HTERT RPE-1 (cell line): ENCODE results near the gene DLGAP5.

Source experiments
- in situ Hi-C: fragments of 300-500 bp; cut with MboI; formaldehyde crosslinking; loops from 4 replicates; pipeline ENCODE4 v1.14.3; 2020; ENCODE audit warnings: low sequenced_read_pairs

Gene DLGAP5

GRCh38 chr14:55191203-55192053 lies at the start of gene DLGAP5:
TSS of gene DLGAP5 (minus strand) at chr14:55191585. CDS start at chr14:55189179, 2,406 bp downstream.
- in situ Hi-C loops: no loop called here

GRCh38 chr14:55240526-55241178 lies 49.3 kb upstream of the DLGAP5 start:
- in situ Hi-C loops: no loop called here

- in situ Hi-C loops: no loop called here
Measured at GRCh38 chr14:55239320-55239719, 47.9 kb upstream of the DLGAP5 start.

- in situ Hi-C loops: no loop called here
Measured at GRCh38 chr14:55238019-55238680, 46.8 kb upstream of the DLGAP5 start.

- in situ Hi-C loops: no loop called here
Measured at GRCh38 chr14:55233591-55233990, 42.2 kb upstream of the DLGAP5 start.

- in situ Hi-C loops: no loop called here
Measured at GRCh38 chr14:55228261-55228660, 36.9 kb upstream of the DLGAP5 start.

- in situ Hi-C loops: no loop called here
Measured at GRCh38 chr14:55223364-55223763, 32.0 kb upstream of the DLGAP5 start.

- in situ Hi-C loops: no loop called here
Measured at GRCh38 chr14:55221968-55222367, 30.6 kb upstream of the DLGAP5 start.

GRCh38 chr14:55221186-55221585 lies 29.8 kb upstream of the DLGAP5 start:
- in situ Hi-C loops: no loop called here

- in situ Hi-C loops: no loop called here
Measured at GRCh38 chr14:55220230-55220629, 28.8 kb upstream of the DLGAP5 start.

- in situ Hi-C loops: no loop called here
Measured at GRCh38 chr14:55212634-55213033, 21.2 kb upstream of the DLGAP5 start.

GRCh38 chr14:55207832-55208231 lies 16.4 kb upstream of the DLGAP5 start:
- in situ Hi-C loops: no loop called here

- in situ Hi-C loops: no loop called here
Measured at GRCh38 chr14:55206175-55206693, 14.8 kb upstream of the DLGAP5 start.

- in situ Hi-C loops: no loop called here
Measured at GRCh38 chr14:55201219-55202101, 10.1 kb upstream of the DLGAP5 start.

GRCh38 chr14:55200651-55201050 lies 9.3 kb upstream of the DLGAP5 start:
- in situ Hi-C loops: no loop called here

- in situ Hi-C loops: no loop called here
Measured at GRCh38 chr14:55198749-55199148, 7.4 kb upstream of the DLGAP5 start.

GRCh38 chr14:55194656-55195355 lies 3.4 kb upstream of the DLGAP5 start:
- in situ Hi-C loops: no loop called here

- in situ Hi-C loops: no loop called here
Measured at GRCh38 chr14:55192054-55192621, 753 bp upstream of the DLGAP5 start.

- in situ Hi-C loops: no loop called here
Measured at GRCh38 chr14:55190906-55191202, 531 bp downstream of the DLGAP5 start.
